Nephron progenitor cell (in vitro differentiated cells): ENCODE results near the gene ZNF780A.
"Not testable (repeated sequence)": the region's sequence is repeated elsewhere in the genome, so short reads cannot be mapped to it uniquely, and the experiment has no call there.

ENCODE experiments used
- DNase-seq: peaks from one replicate; pipeline ENCODE4 v3.0.0; 2021
- H3K27ac Mint-ChIP-seq: 2 replicates; pipeline ENCODE4 v1.8.0; 2021; ENCODE audit warnings: mild to moderate bottlenecking, moderate library complexity, mixed read lengths
- H3K27me3 Mint-ChIP-seq: 2 replicates; pipeline ENCODE4 v1.8.0; 2021; ENCODE audit warnings: mild to moderate bottlenecking, low read depth, mixed read lengths; ENCODE audit not compliant: poor library complexity
- H3K36me3 Mint-ChIP-seq: 2 replicates; pipeline ENCODE4 v1.8.0; 2021; ENCODE audit warnings: low read depth, mixed read lengths
- H3K4me1 Mint-ChIP-seq: 2 replicates; pipeline ENCODE4 v1.8.0; 2021; ENCODE audit warnings: mixed read lengths
- H3K4me3 Mint-ChIP-seq: 2 replicates; pipeline ENCODE4 v1.8.0; 2021; ENCODE audit warnings: mild to moderate bottlenecking, moderate library complexity, mixed read lengths
- H3K9me3 Mint-ChIP-seq: 2 replicates; pipeline ENCODE4 v1.8.0; 2021; ENCODE audit warnings: mild to moderate bottlenecking, moderate library complexity, mixed read lengths
- CTCF ChIP-seq: fragments of 200-600 bp; sonication (generic); IDR thresholded peaks from 2 replicates; pipeline ENCODE4 v1.5.0; 2021; ENCODE audit warnings: antibody characterized with exemption

The ZNF780A gene

GRCh38 chr19:40055832-40056504 lies 34.8 kb downstream of the ZNF780A start, which contains the start of gene ZNF780B:
Gene ZNF780B (minus strand): TSS chr19:40056231. CDS start chr19:40050332, 5,899 bp downstream.
- H3K27me3 Mint-ChIP-seq, result peaks cover 4% of the 10 kb centered on the region
- H3K36me3 Mint-ChIP-seq, result peaks cover 71% of the 10 kb centered on the region
- H3K4me1 Mint-ChIP-seq, result peaks cover 21% of the 10 kb centered on the region
- TF ChIP-seq CTCF, result no peak
- H3K4me3 Mint-ChIP-seq, result peak within 1 kb of the TSS; percentile 99
- DNase-seq, result peak; percentile 44
- H3K9me3 Mint-ChIP-seq, result peaks cover 92% of the 10 kb centered on the region
- peak within 1 kb of the TSS; percentile 95 for H3K27ac Mint-ChIP-seq

DNA sequence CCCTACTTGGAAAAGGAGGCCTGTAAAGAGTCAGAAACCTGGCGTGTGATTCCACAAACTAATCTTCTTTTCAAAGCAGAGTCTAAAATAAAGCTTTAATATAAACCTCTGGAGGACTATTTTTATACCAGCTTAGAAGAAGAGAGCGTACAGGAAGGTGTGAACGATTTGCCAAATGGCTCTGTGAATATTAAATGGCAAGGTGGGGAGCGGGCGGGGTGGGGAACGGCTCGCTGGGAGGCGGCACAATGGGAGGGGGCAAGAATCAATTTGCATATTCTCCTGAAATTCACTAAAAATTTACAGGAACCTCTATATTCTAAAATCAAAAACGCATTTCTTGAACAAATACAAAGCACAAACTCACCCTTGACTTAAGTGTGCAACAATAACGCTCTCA lies 35.7 kb downstream of the ZNF780A start:
- Mint-ChIP-seq H3K9me3 (peaks cover 94% of the 10 kb centered on the region), H3K4me3 (peak overlapping the region; percentile 99), H3K27ac (no peak overlapping the region), H3K4me1 (peaks cover 21% of the 10 kb centered on the region), H3K27me3 (peaks cover 4% of the 10 kb centered on the region), H3K36me3 (peaks cover 80% of the 10 kb centered on the region)
- no peak for TF ChIP-seq CTCF
- no peak for DNase-seq

DNA sequence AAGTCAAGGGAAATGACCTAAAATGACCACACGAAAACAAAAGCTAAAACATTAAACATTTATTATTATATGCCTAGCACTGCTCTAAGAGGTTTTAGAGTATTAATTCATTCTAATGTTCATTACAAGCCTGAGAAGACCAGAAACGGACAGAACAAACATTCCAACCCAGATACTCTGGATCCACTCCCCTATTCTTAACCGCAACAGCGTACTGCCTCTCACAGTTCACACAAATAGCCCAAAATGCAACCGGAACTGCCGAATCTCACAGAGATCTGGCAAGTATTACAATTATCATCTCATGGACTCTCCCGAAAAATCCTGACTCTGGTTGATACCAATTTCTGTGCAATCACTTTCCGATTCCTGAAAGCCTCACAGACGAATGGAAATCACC lies 36.1 kb downstream of the ZNF780A start:
- Mint-ChIP-seq H3K36me3 (peaks cover 81% of the 10 kb centered on the region), H3K4me1 (peaks cover 21% of the 10 kb centered on the region), H3K9me3 (peaks cover 94% of the 10 kb centered on the region), H3K4me3 (peak overlapping the region; percentile 99), H3K27me3 (peaks cover 4% of the 10 kb centered on the region), H3K27ac (no peak overlapping the region)
- DNase-seq, result no peak
- no peak for TF ChIP-seq CTCF

DNA sequence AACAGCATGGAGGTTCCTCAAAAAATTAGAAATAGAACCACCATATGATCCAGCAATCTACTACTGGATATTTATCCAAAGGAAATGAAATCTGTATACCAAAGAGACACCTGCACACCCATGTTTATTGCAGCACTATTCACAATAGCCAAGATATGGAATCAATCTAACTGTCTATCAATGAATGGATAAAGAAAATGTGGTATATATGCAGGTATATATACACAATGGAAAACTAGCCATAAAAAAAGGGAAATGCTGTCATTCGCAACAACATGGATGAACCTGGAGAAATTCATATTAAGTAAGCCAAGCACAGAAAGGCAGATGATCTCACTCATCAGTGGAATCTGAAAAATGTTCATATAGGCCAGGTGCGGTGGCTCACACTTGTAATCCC lies 37.3 kb downstream of the ZNF780A start:
- H3K4me3 Mint-ChIP-seq, result peak overlapping the region; percentile 10
- H3K4me1 Mint-ChIP-seq, result peaks cover 21% of the 10 kb centered on the region
- DNase-seq, result no peak
- TF ChIP-seq CTCF, result no peak
- peaks cover 81% of the 10 kb centered on the region for H3K36me3 Mint-ChIP-seq
- H3K27ac Mint-ChIP-seq, result no peak overlapping the region
- peaks cover 93% of the 10 kb centered on the region for H3K9me3 Mint-ChIP-seq
- peaks cover 4% of the 10 kb centered on the region for H3K27me3 Mint-ChIP-seq

GRCh38 chr19:40041718-40042117 lies 49.0 kb downstream of the ZNF780A start:
- Mint-ChIP-seq H3K9me3 (peaks cover 81% of the 10 kb centered on the region), H3K36me3 (peaks cover 73% of the 10 kb centered on the region)
- not testable (repeated sequence) for H3K27ac Mint-ChIP-seq, H3K4me3 Mint-ChIP-seq, H3K27me3 Mint-ChIP-seq, DNase-seq, H3K4me1 Mint-ChIP-seq

DNA sequence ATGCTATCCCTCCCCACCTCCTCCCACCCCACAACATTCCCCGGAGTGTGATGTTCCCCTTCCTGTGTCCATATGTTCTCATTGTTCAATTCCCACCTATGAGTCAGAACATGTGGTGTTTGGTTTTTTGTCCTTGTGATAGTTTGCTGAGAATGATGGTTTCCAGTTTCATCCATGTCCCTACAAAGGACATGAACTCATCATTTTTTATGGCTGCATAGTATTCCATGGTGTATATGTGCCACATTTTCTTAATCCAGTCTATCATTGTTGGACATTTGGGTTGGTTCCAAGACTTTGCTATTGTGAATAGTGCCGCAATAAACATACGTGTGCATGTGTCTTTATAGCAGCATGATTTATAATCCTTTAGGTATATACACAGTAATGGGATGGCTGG lies 52.7 kb downstream of the ZNF780A start:
- H3K4me1 Mint-ChIP-seq, H3K4me3 Mint-ChIP-seq, H3K27me3 Mint-ChIP-seq, DNase-seq, H3K27ac Mint-ChIP-seq: not testable (repeated sequence)
- Mint-ChIP-seq H3K36me3 (peaks cover 73% of the 10 kb centered on the region), H3K9me3 (peaks cover 81% of the 10 kb centered on the region)

GRCh38 chr19:40035996-40036395 lies 54.7 kb downstream of the ZNF780A start:
- H3K9me3 Mint-ChIP-seq, result peaks cover 83% of the 10 kb centered on the region
- no peaks in the 10 kb centered on the region for H3K4me1 Mint-ChIP-seq
- H3K27me3 Mint-ChIP-seq, result no peaks in the 10 kb centered on the region
- no peak overlapping the region for H3K27ac Mint-ChIP-seq
- H3K36me3 Mint-ChIP-seq, result peaks cover 74% of the 10 kb centered on the region
- TF ChIP-seq CTCF, result no peak
- DNase-seq, result no peak
- H3K4me3 Mint-ChIP-seq, result no peak overlapping the region
